IMR-90 (cell line): ENCODE measurements around the gene MTF2.
A peak's percentile ranks its signal among the peaks of the same experiment; 100 is the strongest.

Experiments
- POLR2A ChIP-seq: IDR thresholded peaks from 2 replicates; pipeline ENCODE4 v1.6.1; 2012; ENCODE audit warnings: mild to moderate bottlenecking, low read depth, low read length
- TF ChIP-seq, protein P1 (sequence below): conservative IDR thresholded peaks from 2 replicates; pipeline ENCODE4 v1.5.1; 2012; ENCODE audit warnings: mild to moderate bottlenecking, low read depth, low read length, improper control_type of control experiment

DNA sequence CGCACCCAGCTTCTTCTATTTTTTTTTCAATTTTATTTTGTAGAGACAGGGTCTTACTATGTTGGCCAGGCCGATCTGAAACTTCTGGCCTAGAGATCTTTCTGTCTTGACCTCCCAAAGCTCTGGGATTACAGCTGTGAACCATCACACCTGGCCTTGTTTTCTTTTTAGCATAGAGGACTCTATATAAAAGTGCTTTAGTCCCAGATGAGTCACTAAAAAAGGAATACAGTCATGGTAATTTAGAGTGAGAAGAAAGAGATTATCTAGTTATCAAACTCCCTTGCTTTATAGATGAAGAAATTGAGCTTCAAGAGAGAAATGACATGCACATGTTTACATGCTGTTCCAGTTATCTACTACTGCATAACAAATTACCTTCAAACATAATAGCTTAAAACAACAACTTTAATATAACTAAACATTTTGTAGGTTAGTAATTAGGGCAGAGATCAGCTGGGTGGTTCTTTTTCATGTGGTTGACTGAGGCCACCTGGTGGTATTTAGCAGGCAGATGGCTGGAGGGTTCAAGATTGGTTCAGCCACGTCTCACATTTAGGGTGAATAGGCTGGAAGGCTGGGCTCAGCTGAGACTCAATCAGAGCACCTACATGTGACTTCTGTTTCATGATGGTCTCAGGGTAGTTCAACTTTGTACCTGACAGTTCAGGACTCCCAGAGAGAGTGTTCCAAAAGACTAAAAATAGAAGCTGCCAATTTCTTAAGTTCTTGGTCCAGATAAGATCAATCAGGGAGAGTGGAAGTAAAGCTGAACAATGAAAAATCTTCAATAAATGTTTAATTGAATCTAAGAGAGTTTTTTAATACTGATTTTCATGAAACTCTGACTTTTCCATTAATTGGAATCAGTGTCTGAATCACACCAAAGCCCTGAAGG is 16.9 kb upstream of the MTF2 start:
- TF ChIP-seq, protein P1, sequence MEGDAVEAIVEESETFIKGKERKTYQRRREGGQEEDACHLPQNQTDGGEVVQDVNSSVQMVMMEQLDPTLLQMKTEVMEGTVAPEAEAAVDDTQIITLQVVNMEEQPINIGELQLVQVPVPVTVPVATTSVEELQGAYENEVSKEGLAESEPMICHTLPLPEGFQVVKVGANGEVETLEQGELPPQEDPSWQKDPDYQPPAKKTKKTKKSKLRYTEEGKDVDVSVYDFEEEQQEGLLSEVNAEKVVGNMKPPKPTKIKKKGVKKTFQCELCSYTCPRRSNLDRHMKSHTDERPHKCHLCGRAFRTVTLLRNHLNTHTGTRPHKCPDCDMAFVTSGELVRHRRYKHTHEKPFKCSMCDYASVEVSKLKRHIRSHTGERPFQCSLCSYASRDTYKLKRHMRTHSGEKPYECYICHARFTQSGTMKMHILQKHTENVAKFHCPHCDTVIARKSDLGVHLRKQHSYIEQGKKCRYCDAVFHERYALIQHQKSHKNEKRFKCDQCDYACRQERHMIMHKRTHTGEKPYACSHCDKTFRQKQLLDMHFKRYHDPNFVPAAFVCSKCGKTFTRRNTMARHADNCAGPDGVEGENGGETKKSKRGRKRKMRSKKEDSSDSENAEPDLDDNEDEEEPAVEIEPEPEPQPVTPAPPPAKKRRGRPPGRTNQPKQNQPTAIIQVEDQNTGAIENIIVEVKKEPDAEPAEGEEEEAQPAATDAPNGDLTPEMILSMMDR, result peak; percentile 48
- TF ChIP-seq POLR2A, result no peak
